Measurements from ENCODE around the gene CETN3. TPM values are rescaled to one million over a fixed set of nuclear protein-coding genes. Genes with fewer than 3 reads are reported as not detected.

The CETN3 gene
- total and polyA plus RNA-seq, 2 of the 13 experiments (the other 11 are each of a cell fraction or from before 2014, with no cell fraction given), result 15.4 to 71.5 TPM

GRCh38 chr5:90381213-90381929 lies 28.2 kb downstream of the CETN3 start (continued):
- TF ChIP-seq, protein P1, sequence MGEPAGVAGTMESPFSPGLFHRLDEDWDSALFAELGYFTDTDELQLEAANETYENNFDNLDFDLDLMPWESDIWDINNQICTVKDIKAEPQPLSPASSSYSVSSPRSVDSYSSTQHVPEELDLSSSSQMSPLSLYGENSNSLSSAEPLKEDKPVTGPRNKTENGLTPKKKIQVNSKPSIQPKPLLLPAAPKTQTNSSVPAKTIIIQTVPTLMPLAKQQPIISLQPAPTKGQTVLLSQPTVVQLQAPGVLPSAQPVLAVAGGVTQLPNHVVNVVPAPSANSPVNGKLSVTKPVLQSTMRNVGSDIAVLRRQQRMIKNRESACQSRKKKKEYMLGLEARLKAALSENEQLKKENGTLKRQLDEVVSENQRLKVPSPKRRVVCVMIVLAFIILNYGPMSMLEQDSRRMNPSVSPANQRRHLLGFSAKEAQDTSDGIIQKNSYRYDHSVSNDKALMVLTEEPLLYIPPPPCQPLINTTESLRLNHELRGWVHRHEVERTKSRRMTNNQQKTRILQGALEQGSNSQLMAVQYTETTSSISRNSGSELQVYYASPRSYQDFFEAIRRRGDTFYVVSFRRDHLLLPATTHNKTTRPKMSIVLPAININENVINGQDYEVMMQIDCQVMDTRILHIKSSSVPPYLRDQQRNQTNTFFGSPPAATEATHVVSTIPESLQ (CRISPR knock-in tag; conservative IDR thresholded peaks at IDR 0.05), result no peak
- no peak for TF ChIP-seq PPARG (CRISPR knock-in tag; conservative IDR thresholded peaks at IDR 0.05)
- no peak for TF ChIP-seq DZIP1 (CRISPR knock-in tag; IDR thresholded peaks at IDR 0.05)

GRCh38 chr5:90379652-90380051 lies 29.9 kb downstream of the CETN3 start:
- CTCF ChIA-PET (ENCODE audit: low intra/inter-chr PET ratio, low total read pairs), result no interaction called here
- H3K9me3 ChIP-seq (ENCODE audit: low read length), result no peaks in the 10 kb centered on the region
- no peak for TF ChIP-seq ZNF7 (CRISPR knock-in tag; IDR thresholded peaks at IDR 0.05)
- TF ChIP-seq NCOR1 (IDR thresholded peaks at IDR 0.05; ENCODE audit: borderline replicate concordance, low read length), result 0 out of 2 replicates have a peak, but pooled peaks have one; percentile 31
- peak; percentile 50 for TF ChIP-seq HNF4A (CRISPR knock-in tag; IDR thresholded peaks at IDR 0.05)
- no peak for TF ChIP-seq ZFP36L1 (CRISPR knock-in tag; IDR thresholded peaks at IDR 0.05)
- H3K27ac ChIP-seq (ENCODE audit: extremely low read length, insufficient read depth, low read length), result no peak overlapping the region
- DNase-seq (ENCODE audit: low spot score) (peak; percentile 18), FAIRE-seq (no peak), ATAC-seq (peak; percentile 80)
- H3K36me3 ChIP-seq (replicated peaks in 1 of 2; ENCODE audit: control insufficient read depth in 1 of 2, insufficient read depth in 2 of 2, low read length in 2 of 2), result no peaks in the 10 kb centered on the region
- peaks cover 8% of the 10 kb centered on the region; the same call in 1 of the 2 replicates for H3K4me1 ChIP-seq (ENCODE audit: insufficient read depth, low read length)
- WGBS (ENCODE audit: low lambda C conversion rate), result 30% methylated on average over 2 of the region's 2 CpGs
- in situ Hi-C loops (cut with HindIII; ENCODE audit: extremely low pct_ligation_motif_present, low pct_unique_long_range_greater_than_20kb) (loop anchor here (10.0 kb wide), 1 partner anchor 245 kb away; no protein-coding TSS in a partner anchor), intact Hi-C loops (cut with micrococcal nuclease; ENCODE audit: unreplicated experiment) (no loop called here)
- no peak overlapping the region for H2AFZ ChIP-seq (ENCODE audit: low read length)
- H3K79me2 ChIP-seq (ENCODE audit: insufficient read depth, low read length), result no peaks in the 10 kb centered on the region
- POLR2A ChIA-PET, result no interaction called here
- H3K9ac ChIP-seq (ENCODE audit: insufficient read depth, low read depth, low read length), result no peak overlapping the region
- no peaks in the 10 kb centered on the region for H4K20me1 ChIP-seq (ENCODE audit: insufficient read depth, low read length)
- peak overlapping the region; percentile 29; the same call in 1 of the 2 replicates for H3K4me2 ChIP-seq (ENCODE audit: low read depth, low read length)
- H3K4me3 ChIP-seq (replicated peaks in 1 of 3; ENCODE audit: insufficient read depth in 1 of 3, low read depth in 2 of 3, low read length in 3 of 3), result no peak overlapping the region
- no TSS peak for BruUV-seq (replicated peaks)
- H3K27me3 ChIP-seq (ENCODE audit: control insufficient read depth in 1 of 2, insufficient read depth in 2 of 2, low read length in 2 of 2), result no peaks in the 10 kb centered on the region

Measured in HepG2 (cell line).